Fibroblast of lung (primary cell): ENCODE measurements around the gene ZNF324. TPM values are rescaled to one million over a fixed set of nuclear protein-coding genes. Genes with fewer than 3 reads are reported as not detected.
A peak's percentile ranks its signal among the peaks of the same experiment; 100 is the strongest.

Source experiments
- DNase-seq, 2 donors: peaks; one replicate each; pipeline versions ENCODE4 v3.0.0 to v3.0.0-alpha.2; 2010; ENCODE audit warnings: low read depth in 2 of 2
- H2AFZ ChIP-seq: 2 replicates; pipeline ENCODE4 v1.5.1; 2012; ENCODE audit warnings: low read length, control low read depth, inconsistent platforms
- H3K27ac ChIP-seq: 2 replicates; pipeline ENCODE4 v1.5.1; 2011; ENCODE audit warnings: low read length, control low read depth; ENCODE audit not compliant: insufficient read depth
- H3K27me3 ChIP-seq: 2 replicates; pipeline ENCODE4 v1.5.1; 2011; ENCODE audit warnings: mild to moderate bottlenecking, low read length; ENCODE audit not compliant: control insufficient read depth, insufficient read depth
- H3K36me3 ChIP-seq: 2 replicates; pipeline ENCODE4 v1.5.1; 2011; ENCODE audit warnings: low read length; ENCODE audit not compliant: control insufficient read depth, insufficient read depth
- H3K4me1 ChIP-seq: 2 replicates; pipeline ENCODE4 v1.5.1; 2011; ENCODE audit warnings: low read length; ENCODE audit not compliant: control insufficient read depth, insufficient read depth; ENCODE audit errors: extremely low read depth
- H3K4me2 ChIP-seq: 2 replicates; pipeline ENCODE4 v1.5.1; 2011; ENCODE audit warnings: low read length, control low read depth; ENCODE audit not compliant: insufficient read depth; ENCODE audit errors: extremely low read depth
- H3K4me3 ChIP-seq, 4 experiments: fragments of 200-600 bp in 1 of 4; sonication (generic) in 1 of 4; replicated peaks in 1 of 4; 2 replicates each; pipeline ENCODE4 v1.5.1; 2011 to 2016; ENCODE audit warnings: low read length in 4 of 4, low read depth in 3 of 4, mild to moderate bottlenecking in 3 of 4, control low read depth in 2 of 4, inconsistent platforms in 1 of 4, mixed read lengths in 1 of 4; ENCODE audit not compliant: insufficient read depth in 1 of 4; ENCODE audit errors: control extremely low read depth in 1 of 4
- H3K79me2 ChIP-seq: 2 replicates; pipeline ENCODE4 v1.5.1; 2012; ENCODE audit warnings: mild to moderate bottlenecking, low read length, inconsistent platforms; ENCODE audit not compliant: control insufficient read depth, insufficient read depth
- H3K9ac ChIP-seq: 2 replicates; pipeline ENCODE4 v1.5.1; 2011; ENCODE audit warnings: mild to moderate bottlenecking, low read length, control low read depth; ENCODE audit not compliant: insufficient read depth
- H3K9me3 ChIP-seq: 2 replicates; pipeline ENCODE4 v1.5.1; 2012; ENCODE audit warnings: low read depth, low read length; ENCODE audit not compliant: control insufficient read depth, insufficient read depth
- H4K20me1 ChIP-seq: 2 replicates; pipeline ENCODE4 v1.5.1; 2011; ENCODE audit warnings: low read length; ENCODE audit not compliant: control insufficient read depth, insufficient read depth; ENCODE audit errors: extremely low read depth
- EZH2 ChIP-seq: IDR thresholded peaks from 2 replicates; pipeline ENCODE4 v1.5.1; 2012; ENCODE audit warnings: low read length, control low read depth, mild to moderate bottlenecking; ENCODE audit errors: missing control alignments
- polyA plus RNA-seq, 2 donors: library from polyadenylated mRNA; depleted of rRNA in 1 of 2; stranded (reverse) in 1 of 2; unstranded in 1 of 2; fragments of >200 nt; gene quantifications; 2 replicates each; pipeline ENCODE4 v1.2.1, GENCODE V29; 2011 to 2012; ENCODE audit warnings: missing spikeins in 1 of 2
- total RNA-seq: library from RNA; depleted of rRNA; stranded (reverse); fragments of >200 nt; gene quantifications from 2 replicates; pipeline ENCODE4 v1.2.1, GENCODE V29; 2014
- TF ChIP-seq, protein P1 (sequence below), 2 donors: IDR thresholded peaks in 1 of 2; conservative IDR thresholded peaks in 1 of 2; 1 replicate in 1 of 2; 2 replicates in 1 of 2; pipeline ENCODE4 v1.5.1; 2011 to 2012; ENCODE audit warnings: low read length in 2 of 2, control low read depth in 1 of 2, inconsistent platforms in 1 of 2, low read depth in 1 of 2, mild to moderate bottlenecking in 1 of 2

ZNF324 gene
- total and polyA plus RNA-seq, 2 donors (not counting 1 experiment from before 2014, with no cell fraction given), result 4.1 to 14.2 TPM

DNA sequence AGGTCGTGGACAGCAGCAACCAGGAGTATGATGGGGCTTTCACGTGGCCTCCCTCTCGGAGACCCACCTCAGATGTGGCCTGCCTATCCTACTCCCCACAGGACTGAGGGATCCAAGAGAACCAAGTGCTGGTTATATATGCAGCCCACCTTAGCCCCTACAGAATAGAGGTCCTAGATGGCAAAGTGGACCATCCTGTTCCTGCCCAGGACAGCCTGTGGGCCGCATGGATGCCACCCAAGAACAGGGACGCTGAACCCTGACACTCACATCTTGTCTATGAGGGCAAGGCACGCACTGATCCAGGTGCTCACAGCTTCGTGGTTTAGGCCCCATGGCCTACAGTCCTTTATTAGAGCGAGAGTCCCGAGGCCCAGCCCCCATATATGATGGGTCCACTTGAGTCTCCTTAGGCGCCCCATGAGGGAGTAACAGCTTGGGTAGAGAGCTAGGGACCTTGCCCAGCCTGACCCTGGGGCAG is 46.4 kb downstream of the ZNF324 start:
- no peak overlapping the region for H3K27ac ChIP-seq
- peaks cover 9% of the 10 kb centered on the region for H3K36me3 ChIP-seq
- no peak overlapping the region for H3K4me2 ChIP-seq
- peaks cover 26% of the 10 kb centered on the region for H3K79me2 ChIP-seq
- no peaks in the 10 kb centered on the region for H3K27me3 ChIP-seq
- DNase-seq, result no peak
- no peaks in the 10 kb centered on the region for H4K20me1 ChIP-seq
- no peak overlapping the region for H3K4me3 ChIP-seq
- H2AFZ ChIP-seq, result no peak overlapping the region
- H3K9me3 ChIP-seq, result no peaks in the 10 kb centered on the region
- no peak for TF ChIP-seq EZH2
- TF ChIP-seq, protein P1, sequence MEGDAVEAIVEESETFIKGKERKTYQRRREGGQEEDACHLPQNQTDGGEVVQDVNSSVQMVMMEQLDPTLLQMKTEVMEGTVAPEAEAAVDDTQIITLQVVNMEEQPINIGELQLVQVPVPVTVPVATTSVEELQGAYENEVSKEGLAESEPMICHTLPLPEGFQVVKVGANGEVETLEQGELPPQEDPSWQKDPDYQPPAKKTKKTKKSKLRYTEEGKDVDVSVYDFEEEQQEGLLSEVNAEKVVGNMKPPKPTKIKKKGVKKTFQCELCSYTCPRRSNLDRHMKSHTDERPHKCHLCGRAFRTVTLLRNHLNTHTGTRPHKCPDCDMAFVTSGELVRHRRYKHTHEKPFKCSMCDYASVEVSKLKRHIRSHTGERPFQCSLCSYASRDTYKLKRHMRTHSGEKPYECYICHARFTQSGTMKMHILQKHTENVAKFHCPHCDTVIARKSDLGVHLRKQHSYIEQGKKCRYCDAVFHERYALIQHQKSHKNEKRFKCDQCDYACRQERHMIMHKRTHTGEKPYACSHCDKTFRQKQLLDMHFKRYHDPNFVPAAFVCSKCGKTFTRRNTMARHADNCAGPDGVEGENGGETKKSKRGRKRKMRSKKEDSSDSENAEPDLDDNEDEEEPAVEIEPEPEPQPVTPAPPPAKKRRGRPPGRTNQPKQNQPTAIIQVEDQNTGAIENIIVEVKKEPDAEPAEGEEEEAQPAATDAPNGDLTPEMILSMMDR (conservative IDR thresholded peaks at IDR 0.05 in 1 of 2, IDR thresholded peaks at IDR 0.05 in 1 of 2; ENCODE audit: low read depth in 1 of 2, low read length in 2 of 2), result no peak
- no peak overlapping the region for H3K9ac ChIP-seq
- H3K4me1 ChIP-seq, result peaks cover 4% of the 10 kb centered on the region

DNA sequence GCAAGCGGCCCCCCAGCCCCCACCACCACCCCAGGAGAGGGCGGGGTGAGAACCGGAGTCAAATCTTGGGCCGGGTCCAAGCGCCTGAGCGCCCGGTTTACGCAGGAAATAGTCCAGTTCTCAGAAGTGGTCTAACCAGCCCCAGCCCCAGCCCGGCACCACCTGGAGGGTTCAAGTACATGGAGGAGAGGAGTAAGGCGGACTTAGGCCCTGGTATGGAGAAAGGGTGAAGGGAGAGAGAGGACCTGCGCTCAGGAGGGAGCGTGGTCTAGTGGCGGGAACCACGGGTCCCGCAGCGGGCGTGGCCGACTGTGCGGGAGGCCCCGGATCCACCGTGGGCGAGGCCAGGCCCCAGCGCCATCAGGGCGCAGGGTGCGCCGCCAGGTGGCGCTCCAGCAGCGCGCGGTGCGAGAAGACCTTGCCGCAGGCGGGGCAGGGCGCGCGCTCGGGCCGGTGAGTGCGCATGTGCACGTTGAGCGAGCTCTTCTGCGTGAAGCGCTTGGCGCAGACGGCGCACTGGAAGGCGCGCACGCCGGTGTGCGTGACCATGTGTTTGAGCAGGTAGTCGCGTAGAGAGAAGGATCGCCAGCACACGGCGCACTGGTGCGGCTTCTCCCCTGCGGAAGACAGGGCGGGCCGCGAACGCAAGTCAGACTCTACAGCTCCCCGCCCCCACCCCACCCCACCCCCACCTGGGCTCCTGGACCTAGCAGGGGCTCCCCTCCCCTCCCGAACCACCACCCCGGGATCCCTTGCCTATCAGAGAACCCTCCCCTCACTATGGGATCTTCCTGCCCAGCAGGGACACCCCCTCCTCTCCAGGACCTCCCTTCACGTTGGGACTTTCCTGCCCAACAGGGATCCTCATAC is 47.0 kb downstream of the ZNF324 start:
- no peak overlapping the region for H2AFZ ChIP-seq
- H3K36me3 ChIP-seq, result peaks cover 9% of the 10 kb centered on the region
- peaks cover 33% of the 10 kb centered on the region for H3K79me2 ChIP-seq
- H3K9me3 ChIP-seq, result no peaks in the 10 kb centered on the region
- DNase-seq, result peak; percentile 79 to 83
- TF ChIP-seq EZH2, result no peak
- TF ChIP-seq, protein P1 (conservative IDR thresholded peaks at IDR 0.05 in 1 of 2, IDR thresholded peaks at IDR 0.05 in 1 of 2; ENCODE audit: low read depth in 1 of 2, low read length in 2 of 2), result peak; percentile 46 to 64
- H3K27me3 ChIP-seq, result no peaks in the 10 kb centered on the region
- peak overlapping the region; percentile 35 for H3K4me2 ChIP-seq
- H4K20me1 ChIP-seq, result no peaks in the 10 kb centered on the region
- H3K27ac ChIP-seq, result no peak overlapping the region
- H3K4me1 ChIP-seq, result peaks cover 6% of the 10 kb centered on the region
- peak overlapping the region in 2 of 4 experiments; percentile 41 to 45 for H3K4me3 ChIP-seq
- H3K9ac ChIP-seq, result no peak overlapping the region

DNA sequence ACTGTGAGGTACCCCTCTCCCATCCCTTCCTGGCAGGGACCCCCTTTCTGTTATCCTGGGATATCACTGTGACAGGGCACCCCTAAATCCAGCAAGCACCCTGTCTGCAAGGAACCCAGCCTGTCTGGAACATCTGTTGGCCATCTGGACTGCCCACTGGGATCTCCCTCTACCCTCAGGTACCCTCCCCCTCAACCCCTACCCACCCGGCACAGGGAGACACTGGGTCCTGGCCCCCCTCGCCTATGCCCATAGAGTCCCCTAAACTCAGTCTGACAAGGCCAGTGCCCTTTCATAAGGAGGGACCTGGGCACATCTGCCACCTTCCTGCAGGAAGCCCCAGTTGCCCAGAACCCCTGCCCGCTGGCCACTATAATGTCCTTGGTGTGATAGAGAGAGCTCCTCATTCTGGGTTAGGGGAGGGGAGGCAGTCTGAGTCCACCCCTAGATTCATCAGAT is 47.7 kb downstream of the ZNF324 start:
- DNase-seq, result no peak
- Histone ChIP-seq H3K27me3 (no peaks in the 10 kb centered on the region), H4K20me1 (no peaks in the 10 kb centered on the region), H2AFZ (no peak overlapping the region), H3K9me3 (no peaks in the 10 kb centered on the region), H3K27ac (no peak overlapping the region), H3K9ac (no peak overlapping the region), H3K4me2 (peak overlapping the region; percentile 35), H3K4me3 (peak overlapping the region in 2 of 4 experiments; percentile 41 to 45), H3K79me2 (peaks cover 35% of the 10 kb centered on the region), H3K36me3 (peaks cover 9% of the 10 kb centered on the region), H3K4me1 (peaks cover 6% of the 10 kb centered on the region)
- TF ChIP-seq, protein P1 (conservative IDR thresholded peaks at IDR 0.05 in 1 of 2, IDR thresholded peaks at IDR 0.05 in 1 of 2; ENCODE audit: low read depth in 1 of 2, low read length in 2 of 2), result no peak
- no peak for TF ChIP-seq EZH2
